IPS-NIHi7 (cell line): ENCODE measurements around the gene NYAP2.

Source experiments
- DNase-seq: peaks from one replicate; pipeline ENCODE4 v3.0.0; 2012; ENCODE audit warnings: mixed read lengths; ENCODE audit errors: extremely low spot score

The NYAP2 gene

GRCh38 chr2:225484751-225485150, 85.2 kb downstream of the NYAP2 start:
- DNase-seq = no peak

- no peak for DNase-seq
Measured at GRCh38 chr2:225486236-225486635, 86.7 kb downstream of the NYAP2 start.

DNA sequence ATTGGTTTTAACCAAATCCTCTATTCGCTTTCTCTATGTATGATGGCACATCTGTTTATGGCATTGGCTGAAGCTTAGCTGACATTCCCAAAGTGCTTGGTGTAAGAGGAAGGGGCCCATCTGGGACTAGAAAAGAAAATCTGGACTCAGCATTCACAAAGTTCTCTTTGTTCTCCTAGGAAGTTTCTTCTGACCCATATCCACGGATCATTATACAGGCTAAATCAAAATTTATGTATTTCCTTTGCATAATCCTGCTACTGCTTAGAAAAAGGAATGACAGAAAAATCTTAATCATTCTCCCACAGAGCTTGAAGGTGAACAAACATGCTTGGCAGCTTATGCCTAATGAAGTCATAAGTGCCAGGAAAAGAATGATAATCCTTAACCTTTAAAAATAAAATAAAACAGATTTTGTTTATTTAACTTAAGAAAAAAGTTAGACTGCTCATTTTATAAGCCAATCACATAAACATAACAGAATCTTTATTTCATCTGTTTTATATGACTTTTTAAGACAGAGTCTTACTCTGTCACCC, 88.4 kb downstream of the NYAP2 start:
- DNase-seq = no peak

DNA sequence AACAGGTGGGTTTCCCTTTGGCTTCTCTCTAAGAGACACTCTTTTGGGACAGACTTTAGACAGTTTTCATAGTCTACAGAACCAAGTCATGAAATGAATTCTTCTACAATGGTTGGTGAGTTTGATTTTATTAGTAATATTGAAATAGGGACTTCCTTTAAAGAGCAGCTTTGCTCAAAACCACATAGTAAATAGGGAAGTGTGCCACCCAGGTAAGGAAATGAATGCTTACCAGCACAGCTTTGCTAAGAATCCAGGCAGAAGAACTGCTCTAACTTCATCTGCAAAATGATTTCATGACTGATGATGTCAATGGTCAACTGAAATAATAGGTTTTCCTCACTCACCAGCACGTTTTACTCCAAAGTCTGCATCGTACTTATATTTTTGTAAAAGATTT, 89.2 kb downstream of the NYAP2 start:
- no peak for DNase-seq

DNA sequence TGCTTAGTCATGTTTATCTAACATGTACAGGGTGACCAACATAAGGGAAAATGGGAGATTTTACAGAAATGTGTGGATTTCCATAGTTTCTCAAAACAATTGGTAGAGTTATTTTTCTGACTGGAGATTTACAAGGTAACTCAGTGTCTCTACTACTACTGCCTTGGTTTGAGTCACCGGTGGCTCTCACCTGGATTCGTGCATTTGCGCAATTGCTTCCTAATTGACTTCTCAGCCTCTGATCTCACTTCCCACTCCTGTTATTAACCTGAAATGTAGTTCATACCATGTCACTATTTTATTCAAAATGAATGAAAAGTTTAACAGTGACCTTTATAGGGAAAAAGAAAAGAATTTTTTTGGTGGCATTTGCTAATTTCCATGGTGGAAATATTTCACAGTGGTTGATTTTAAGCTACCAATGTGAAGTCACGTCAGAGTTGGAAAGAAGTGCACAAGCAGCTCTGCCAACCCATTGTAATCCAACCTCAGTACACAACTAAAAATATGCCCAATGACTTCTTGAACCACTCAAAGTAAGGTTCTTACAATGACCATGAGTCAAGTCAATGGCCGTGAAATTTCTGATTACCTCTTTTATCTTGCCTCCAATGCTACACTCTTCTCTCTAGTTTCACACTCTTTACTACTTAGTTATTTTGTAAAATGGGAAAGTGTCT, 94.0 kb downstream of the NYAP2 start:
- no peak for DNase-seq

- DNase-seq = no peak
Measured at GRCh38 chr2:225494100-225494459, 94.6 kb downstream of the NYAP2 start.

DNA sequence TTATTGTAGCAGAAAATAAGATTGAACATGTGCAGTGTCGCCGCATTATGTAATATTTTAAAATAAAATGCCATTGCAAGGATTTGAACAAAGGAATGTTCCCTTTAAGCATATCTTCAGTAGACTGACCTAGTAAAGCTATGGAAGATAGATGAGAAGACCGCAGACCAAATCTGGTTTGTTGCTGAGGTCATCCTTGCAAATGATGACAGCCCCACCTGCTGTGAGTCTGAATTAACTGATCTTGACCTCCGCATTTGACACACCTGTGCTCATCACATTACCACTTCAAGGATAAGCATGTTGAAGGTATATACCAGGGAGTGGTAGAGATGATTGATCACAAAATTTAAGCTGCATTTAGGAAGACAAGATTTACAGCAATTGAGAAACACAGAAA, 96.2 kb downstream of the NYAP2 start:
- no peak for DNase-seq

GRCh38 chr2:225496568-225496967, 97.1 kb downstream of the NYAP2 start:
- DNase-seq = no peak

GRCh38 chr2:225497166-225497565, 97.7 kb downstream of the NYAP2 start:
- DNase-seq = no peak

DNA sequence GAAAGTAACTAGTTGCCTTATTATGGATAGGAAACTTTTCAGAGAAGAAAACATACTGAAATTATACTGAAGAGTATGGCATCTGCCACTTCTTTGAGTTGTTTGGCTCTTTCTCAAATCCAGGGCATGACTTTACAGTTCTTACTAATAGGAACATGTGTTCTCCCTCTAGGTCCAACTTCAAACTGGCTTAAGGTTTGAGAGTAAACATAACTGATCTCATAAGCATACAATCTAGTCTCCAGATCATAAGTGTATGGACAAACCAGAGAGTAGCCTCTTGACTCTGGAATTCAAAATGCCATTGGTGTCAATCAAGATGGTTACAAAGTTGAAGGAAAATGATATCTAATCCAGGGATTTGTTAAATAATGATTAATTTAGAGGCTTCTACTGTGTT, 101.5 kb downstream of the NYAP2 start:
- no peak for DNase-seq

DNA sequence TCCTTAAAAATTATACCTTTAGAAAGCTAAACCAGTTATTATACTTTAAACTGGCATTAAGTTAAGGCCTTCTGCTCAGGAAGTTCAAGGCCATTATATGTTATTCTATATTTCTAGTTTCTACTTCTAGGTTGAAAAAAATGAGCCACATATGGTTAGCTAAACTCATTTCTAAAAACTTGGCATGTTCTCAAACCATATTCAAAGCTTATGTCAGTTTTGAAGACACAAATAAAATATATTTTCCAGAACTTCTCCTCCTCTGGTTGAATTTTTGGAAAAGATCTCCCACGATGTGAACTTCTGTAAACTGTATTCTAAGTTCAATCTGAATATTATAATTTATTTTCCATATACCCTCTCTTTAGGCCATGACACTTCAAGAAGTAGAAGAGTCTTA, 103.5 kb downstream of the NYAP2 start:
- no peak for DNase-seq

GRCh38 chr2:225510796-225511195, 111.3 kb downstream of the NYAP2 start:
- no peak for DNase-seq

DNA sequence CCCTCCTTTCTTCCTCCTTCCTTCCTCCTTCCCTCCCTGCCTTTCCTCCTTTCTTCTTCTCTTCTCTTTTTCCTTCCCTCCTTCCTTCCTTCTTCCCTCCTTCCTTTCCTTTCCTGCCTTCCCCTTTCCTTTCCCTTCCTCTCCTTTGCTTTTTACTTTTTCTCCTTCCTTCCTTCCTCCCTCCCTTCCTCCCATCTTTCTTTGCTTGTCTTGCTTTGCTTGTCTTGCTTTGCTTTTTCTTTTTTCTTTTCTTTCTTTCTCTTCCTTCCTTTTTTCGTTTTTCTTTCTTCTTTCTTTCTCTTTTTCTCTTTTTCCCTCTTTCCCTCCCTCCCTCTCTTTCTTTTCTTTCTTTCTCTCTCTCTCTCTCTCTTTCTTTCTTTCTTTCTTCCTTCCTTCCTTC, 113.0 kb downstream of the NYAP2 start:
- DNase-seq = no peak

DNA sequence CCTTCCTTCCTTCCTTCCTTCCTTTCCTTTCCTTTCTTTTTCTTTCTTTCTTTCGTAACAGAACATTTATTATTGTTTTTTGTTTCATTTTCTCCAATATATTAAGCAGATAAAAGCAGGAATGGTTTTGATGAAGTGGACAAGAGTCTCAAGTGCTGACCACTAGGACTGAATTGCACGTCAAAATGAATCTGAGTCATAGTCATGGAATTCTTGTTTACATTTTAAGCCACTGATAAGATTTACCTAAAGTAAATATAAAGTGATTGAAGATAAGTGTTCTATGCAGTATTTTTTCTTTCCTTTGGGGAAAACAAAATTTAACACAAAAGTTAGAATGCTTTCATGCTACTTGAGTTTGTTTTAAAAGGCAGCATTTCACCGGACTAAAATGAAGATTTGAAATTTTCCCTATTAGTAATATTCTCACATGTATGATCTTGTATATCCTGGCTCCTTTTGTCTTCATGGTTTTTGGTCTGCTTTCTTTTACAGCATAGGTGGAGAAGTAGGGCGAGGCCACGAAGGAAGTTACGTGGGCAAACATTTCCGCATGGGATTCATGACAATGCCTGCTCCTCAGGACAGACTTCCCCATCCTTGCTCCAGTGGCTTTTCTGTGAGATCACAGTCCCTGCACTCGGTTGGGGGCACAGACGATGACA, 113.5 kb downstream of the NYAP2 start:
- no peak for DNase-seq

GRCh38 chr2:225515033-225515432, 115.5 kb downstream of the NYAP2 start:
- no peak for DNase-seq

GRCh38 chr2:225526760-225527390, 127.4 kb downstream of the NYAP2 start:
- DNase-seq = no peak

DNA sequence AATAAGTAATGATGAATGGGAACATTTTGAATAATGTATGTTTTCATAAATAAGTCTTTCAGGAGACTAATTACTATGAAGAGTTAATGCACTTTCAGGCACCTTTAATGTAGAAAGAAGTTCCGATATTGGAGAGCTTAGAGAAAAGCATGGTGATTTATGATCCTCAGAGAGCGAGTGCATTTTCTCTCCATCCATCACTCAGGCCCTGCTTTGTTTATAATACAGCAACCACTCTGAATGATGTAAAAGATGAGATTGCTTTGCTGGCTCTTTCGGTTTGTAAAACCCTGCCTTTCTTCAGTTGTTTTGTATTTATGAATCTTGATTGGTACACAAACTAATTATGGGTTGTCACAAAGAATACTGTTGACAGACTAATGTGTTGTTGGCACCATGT, 132.0 kb downstream of the NYAP2 start:
- no peak for DNase-seq

- no peak for DNase-seq
Measured at GRCh38 chr2:225532096-225532495, 132.6 kb downstream of the NYAP2 start.

- no peak for DNase-seq
Measured at GRCh38 chr2:225534037-225534436, 134.5 kb downstream of the NYAP2 start.

DNA sequence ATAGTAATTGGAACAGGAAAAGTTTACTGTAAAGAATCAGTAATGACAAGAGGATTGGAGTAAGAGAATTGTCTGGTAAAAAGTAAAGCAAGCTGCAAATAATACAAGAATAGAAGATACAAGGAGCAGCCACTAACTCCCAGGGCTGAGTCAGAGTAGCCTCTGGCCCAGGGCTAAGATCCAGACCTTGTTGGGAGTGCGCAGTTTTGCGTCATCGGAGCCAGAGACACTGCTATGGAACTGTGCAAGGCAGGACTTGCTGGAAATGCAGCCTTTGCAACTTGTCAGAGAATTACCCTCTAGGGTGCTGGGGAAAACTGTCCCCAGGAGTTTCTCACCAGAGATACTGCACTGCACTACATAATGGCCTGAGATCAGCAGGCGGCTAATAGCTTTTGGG, 135.2 kb downstream of the NYAP2 start:
- DNase-seq = no peak

GRCh38 chr2:225536036-225536435, 136.5 kb downstream of the NYAP2 start:
- no peak for DNase-seq

DNA sequence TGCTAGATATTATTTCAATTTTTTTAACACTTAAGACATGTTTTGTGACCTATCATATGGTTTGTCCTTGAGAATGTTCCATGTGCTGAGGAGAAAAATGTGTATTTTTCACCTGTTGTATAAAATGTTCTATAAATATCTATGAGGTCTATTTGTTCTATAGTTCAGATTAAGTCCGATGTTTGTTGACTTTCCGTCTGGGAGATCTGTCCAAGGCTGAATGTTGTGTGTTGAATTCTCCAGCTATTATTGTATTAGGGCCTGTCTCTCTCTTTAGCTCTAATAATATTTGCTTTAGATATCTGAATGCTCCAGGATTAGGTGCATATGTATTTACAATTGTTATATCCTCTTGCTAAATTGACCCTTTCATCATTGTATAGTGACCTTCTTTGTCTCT, 144.1 kb downstream of the NYAP2 start:
- DNase-seq = no peak

- DNase-seq = no peak
Measured at GRCh38 chr2:225556461-225556860, 157.0 kb downstream of the NYAP2 start.
